Cardiac fibroblast (primary cell): ENCODE data around the gene MEIS1.
A peak's percentile ranks its signal among the peaks of the same experiment; 100 is the strongest.

Source experiments
- DNase-seq, 2 donors: peaks; one replicate each; pipeline versions ENCODE4 v3.0.0 to v3.0.0-alpha.2; 2010; ENCODE audit warnings: low read depth in 2 of 2
- H3K4me3 ChIP-seq, 2 donors: replicated peaks in 1 of 2; 1 replicate in 1 of 2; 2 replicates in 1 of 2; pipeline ENCODE4 v1.5.1; 2011; ENCODE audit warnings: low read depth in 2 of 2, low read length in 2 of 2, mild to moderate bottlenecking in 2 of 2, moderate library complexity in 1 of 2
- CTCF ChIP-seq: IDR thresholded peaks from one replicate; pipeline ENCODE4 v1.5.1; 2011; ENCODE audit warnings: low read depth, mild to moderate bottlenecking, low read length, inconsistent platforms

MEIS1 gene

GRCh38 chr2:66452917-66453316 is 18.0 kb downstream of the MEIS1 start:
- no peak for DNase-seq
- no peak for TF ChIP-seq CTCF
- H3K4me3 ChIP-seq, result no peak overlapping the region

GRCh38 chr2:66455490-66455889 is 20.6 kb downstream of the MEIS1 start:
- no peak for DNase-seq
- H3K4me3 ChIP-seq, result no peak overlapping the region
- TF ChIP-seq CTCF, result no peak

- no peak for TF ChIP-seq CTCF
- no peak overlapping the region for H3K4me3 ChIP-seq
- DNase-seq, result peak; percentile 19 to 48
Measured at GRCh38 chr2:66456183-66457041, 21.5 kb downstream of the MEIS1 start.

- no peak for DNase-seq
- TF ChIP-seq CTCF, result no peak
- no peak overlapping the region for H3K4me3 ChIP-seq
Measured at GRCh38 chr2:66457545-66457944, 22.6 kb downstream of the MEIS1 start.

- H3K4me3 ChIP-seq, result no peak overlapping the region
- no peak for TF ChIP-seq CTCF
- peak in 1 of 2 donors; percentile 17 for DNase-seq
Measured at GRCh38 chr2:66460031-66460430, 25.1 kb downstream of the MEIS1 start.

- DNase-seq, result no peak
- TF ChIP-seq CTCF, result no peak
- H3K4me3 ChIP-seq, result no peak overlapping the region
Measured at GRCh38 chr2:66461001-66461663, 26.2 kb downstream of the MEIS1 start.
